Measurements from ENCODE around the gene HOMER2. TPM values are rescaled to one million over a fixed set of nuclear protein-coding genes. Genes with fewer than 3 reads are reported as not detected.

The HOMER2 gene
- total and polyA plus RNA-seq, 2 of the 13 experiments (the other 11 are each of a cell fraction or from before 2014, with no cell fraction given) = 12.9 to 14.1 TPM

DNA sequence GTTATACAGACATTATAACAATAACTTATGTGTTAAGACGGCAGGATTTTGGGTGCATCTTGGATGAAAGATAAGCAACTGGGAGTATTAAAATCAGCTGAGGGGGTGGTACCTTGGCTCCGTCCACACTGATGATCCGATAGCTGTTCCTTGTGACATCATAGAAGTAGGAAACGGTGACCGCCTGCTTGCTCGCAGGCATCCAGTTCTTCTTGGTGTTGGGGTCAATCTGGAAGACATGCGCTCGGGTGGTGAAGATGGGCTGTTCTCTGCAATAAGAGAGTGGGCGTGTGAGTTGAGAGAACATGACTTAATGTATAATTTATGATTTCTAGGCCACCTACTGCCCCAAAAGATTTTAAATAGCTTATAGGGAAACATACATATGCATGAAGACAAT lies 59.9 kb downstream of the HOMER2 start (continued):
- TF ChIP-seq IRX3 (CRISPR knock-in tag; IDR thresholded peaks at IDR 0.05; ENCODE audit: borderline replicate concordance, low read depth) (no peak), SRF (IDR thresholded peaks at IDR 0.05; ENCODE audit: low read depth, low read length) (no peak), PCBP1 (IDR thresholded peaks at IDR 0.05; ENCODE audit: borderline replicate concordance, low read depth, low read length) (no peak)
- TF ChIP-seq, protein P1, sequence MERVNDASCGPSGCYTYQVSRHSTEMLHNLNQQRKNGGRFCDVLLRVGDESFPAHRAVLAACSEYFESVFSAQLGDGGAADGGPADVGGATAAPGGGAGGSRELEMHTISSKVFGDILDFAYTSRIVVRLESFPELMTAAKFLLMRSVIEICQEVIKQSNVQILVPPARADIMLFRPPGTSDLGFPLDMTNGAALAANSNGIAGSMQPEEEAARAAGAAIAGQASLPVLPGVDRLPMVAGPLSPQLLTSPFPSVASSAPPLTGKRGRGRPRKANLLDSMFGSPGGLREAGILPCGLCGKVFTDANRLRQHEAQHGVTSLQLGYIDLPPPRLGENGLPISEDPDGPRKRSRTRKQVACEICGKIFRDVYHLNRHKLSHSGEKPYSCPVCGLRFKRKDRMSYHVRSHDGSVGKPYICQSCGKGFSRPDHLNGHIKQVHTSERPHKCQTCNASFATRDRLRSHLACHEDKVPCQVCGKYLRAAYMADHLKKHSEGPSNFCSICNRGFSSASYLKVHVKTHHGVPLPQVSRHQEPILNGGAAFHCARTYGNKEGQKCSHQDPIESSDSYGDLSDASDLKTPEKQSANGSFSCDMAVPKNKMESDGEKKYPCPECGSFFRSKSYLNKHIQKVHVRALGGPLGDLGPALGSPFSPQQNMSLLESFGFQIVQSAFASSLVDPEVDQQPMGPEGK (CRISPR knock-in tag; IDR thresholded peaks at IDR 0.05) = no peak

DNA sequence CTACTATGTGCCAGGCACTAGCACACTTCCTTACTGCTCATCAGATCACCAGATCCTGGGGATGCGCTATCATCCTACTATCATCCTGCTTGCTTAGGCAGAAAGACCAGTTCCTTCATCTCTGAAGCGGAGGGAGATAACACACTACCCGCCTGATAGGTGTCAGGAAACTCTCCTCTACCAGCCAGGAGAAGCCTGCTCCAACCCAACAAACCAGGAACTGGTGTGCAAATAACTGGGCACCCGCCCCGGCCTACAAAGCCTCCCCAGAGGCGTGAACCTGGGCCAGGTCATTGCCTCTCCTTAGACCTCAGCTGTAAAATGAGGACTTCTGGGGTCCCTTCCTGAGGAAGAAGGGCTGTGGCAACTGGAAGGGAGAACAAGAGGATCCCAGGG lies 61.5 kb downstream of the HOMER2 start:
- H2AFZ ChIP-seq (ENCODE audit: low read length) = no peak overlapping the region
- no peaks in the 10 kb centered on the region for H3K79me2 ChIP-seq (ENCODE audit: insufficient read depth, low read length)
- no peaks in the 10 kb centered on the region for H4K20me1 ChIP-seq (ENCODE audit: insufficient read depth, low read length)
- ChIA-PET CTCF (ENCODE audit: low intra/inter-chr PET ratio, low total read pairs) (no interaction called here), POLR2A (no interaction called here)
- 0 out of 2 replicates have a peak, but pooled peaks cover 5% of the 10 kb centered on the region for H3K4me1 ChIP-seq (ENCODE audit: insufficient read depth, low read length)
- in situ Hi-C loops (cut with HindIII; ENCODE audit: extremely low pct_ligation_motif_present, low pct_unique_long_range_greater_than_20kb) = no loop called here
- DNase-seq (ENCODE audit: low spot score) (no peak), ATAC-seq (no peak), FAIRE-seq (no peak)
- TF ChIP-seq SP5 (CRISPR knock-in tag; IDR thresholded peaks at IDR 0.05; ENCODE audit: borderline replicate concordance, low read depth) (no peak), U2AF2 (IDR thresholded peaks at IDR 0.05; ENCODE audit: low read depth, low read length) (no peak), ZNF382 (CRISPR knock-in tag; IDR thresholded peaks at IDR 0.05; ENCODE audit: borderline replicate concordance) (no peak), ZNF326 (CRISPR knock-in tag; IDR thresholded peaks at IDR 0.05; ENCODE audit: borderline replicate concordance) (no peak), ZNF367 (CRISPR knock-in tag; IDR thresholded peaks at IDR 0.05; ENCODE audit: borderline replicate concordance) (no peak), ZNF782 (CRISPR knock-in tag; IDR thresholded peaks at IDR 0.05; ENCODE audit: borderline replicate concordance) (no peak), ZNF33B (CRISPR knock-in tag; IDR thresholded peaks at IDR 0.05) (no peak), AGO2 (optimal IDR thresholded peaks at IDR 0.05; ENCODE audit: low read depth, low read length) (no peak)
- TF ChIP-seq, protein P2, sequence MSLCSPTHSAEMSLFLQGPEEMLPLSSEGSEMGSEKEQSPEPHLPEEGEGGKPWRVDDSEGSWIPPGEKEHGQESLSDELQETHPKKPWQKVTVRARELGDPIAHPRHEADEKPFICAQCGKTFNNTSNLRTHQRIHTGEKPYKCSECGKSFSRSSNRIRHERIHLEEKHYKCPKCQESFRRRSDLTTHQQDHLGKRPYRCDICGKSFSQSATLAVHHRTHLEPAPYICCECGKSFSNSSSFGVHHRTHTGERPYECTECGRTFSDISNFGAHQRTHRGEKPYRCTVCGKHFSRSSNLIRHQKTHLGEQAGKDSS (CRISPR knock-in tag; IDR thresholded peaks at IDR 0.05; ENCODE audit: borderline replicate concordance, low read depth) = no peak
- TF ChIP-seq, protein P3, sequence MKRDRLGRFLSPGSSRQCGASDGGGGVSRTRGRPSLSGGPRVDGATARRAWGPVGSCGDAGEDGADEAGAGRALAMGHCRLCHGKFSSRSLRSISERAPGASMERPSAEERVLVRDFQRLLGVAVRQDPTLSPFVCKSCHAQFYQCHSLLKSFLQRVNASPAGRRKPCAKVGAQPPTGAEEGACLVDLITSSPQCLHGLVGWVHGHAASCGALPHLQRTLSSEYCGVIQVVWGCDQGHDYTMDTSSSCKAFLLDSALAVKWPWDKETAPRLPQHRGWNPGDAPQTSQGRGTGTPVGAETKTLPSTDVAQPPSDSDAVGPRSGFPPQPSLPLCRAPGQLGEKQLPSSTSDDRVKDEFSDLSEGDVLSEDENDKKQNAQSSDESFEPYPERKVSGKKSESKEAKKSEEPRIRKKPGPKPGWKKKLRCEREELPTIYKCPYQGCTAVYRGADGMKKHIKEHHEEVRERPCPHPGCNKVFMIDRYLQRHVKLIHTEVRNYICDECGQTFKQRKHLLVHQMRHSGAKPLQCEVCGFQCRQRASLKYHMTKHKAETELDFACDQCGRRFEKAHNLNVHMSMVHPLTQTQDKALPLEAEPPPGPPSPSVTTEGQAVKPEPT (CRISPR knock-in tag; IDR thresholded peaks at IDR 0.05; ENCODE audit: low read depth) = no peak
- H3K36me3 ChIP-seq (replicated peaks in 1 of 2; ENCODE audit: control insufficient read depth in 1 of 2, insufficient read depth in 2 of 2, low read length in 2 of 2) = no peaks in the 10 kb centered on the region
- no peak overlapping the region for H3K27ac ChIP-seq (ENCODE audit: extremely low read length, insufficient read depth, low read length)
- H3K4me3 ChIP-seq (replicated peaks in 1 of 3; ENCODE audit: insufficient read depth in 1 of 3, low read depth in 2 of 3, low read length in 3 of 3) = no peak overlapping the region
- no TSS peak for BruUV-seq (replicated peaks)
- H3K9ac ChIP-seq (ENCODE audit: insufficient read depth, low read depth, low read length) = no peak overlapping the region
- H3K27me3 ChIP-seq (ENCODE audit: control insufficient read depth in 1 of 2, insufficient read depth in 2 of 2, low read length in 2 of 2) = no peaks in the 10 kb centered on the region
- WGBS (ENCODE audit: low lambda C conversion rate) = 90% methylated on average over 2 of the region's 6 CpGs
- intact Hi-C loops (cut with micrococcal nuclease; ENCODE audit: unreplicated experiment) = no loop called here
- H3K4me2 ChIP-seq (ENCODE audit: low read depth, low read length) = no peak overlapping the region
- no peaks in the 10 kb centered on the region for H3K9me3 ChIP-seq (ENCODE audit: low read length)
